GM06990 (cell line): Measurements from ENCODE around the gene BLOC1S1.

ENCODE experiments used
- DNase-seq: peaks from one replicate; pipeline ENCODE4 v3.0.0-alpha.2; 2011; ENCODE audit not compliant: insufficient read length; ENCODE audit errors: extremely low read depth
- H3K27me3 ChIP-seq: replicated peaks from 2 replicates; pipeline ENCODE4 v1.6.0; 2011; ENCODE audit warnings: low read length; ENCODE audit not compliant: control insufficient read depth, insufficient read depth
- H3K36me3 ChIP-seq: 2 replicates; pipeline ENCODE4 v1.5.1; 2011; ENCODE audit warnings: low read length; ENCODE audit not compliant: control insufficient read depth, insufficient read depth
- H3K4me3 ChIP-seq: replicated peaks from 2 replicates; pipeline ENCODE4 v1.5.1; 2011; ENCODE audit warnings: low read depth, mild to moderate bottlenecking, control low read depth, low read length
- CTCF ChIP-seq: IDR thresholded peaks from 2 replicates; pipeline ENCODE4 v1.5.1; 2011; ENCODE audit warnings: low read length, control low read depth, mild to moderate bottlenecking, inconsistent platforms; ENCODE audit not compliant: insufficient read depth, poor library complexity, severe bottlenecking

Gene BLOC1S1

GRCh38 chr12:55703901-55704761 is 11.7 kb upstream of the BLOC1S1 start:
- no peaks in the 10 kb centered on the region for H3K36me3 ChIP-seq
- H3K4me3 ChIP-seq: no peak overlapping the region
- no peak for DNase-seq
- peaks cover 2% of the 10 kb centered on the region for H3K27me3 ChIP-seq
- TF ChIP-seq CTCF: no peak

GRCh38 chr12:55704824-55705718 is 10.8 kb upstream of the BLOC1S1 start:
- no peak overlapping the region for H3K4me3 ChIP-seq
- no peaks in the 10 kb centered on the region for H3K36me3 ChIP-seq
- H3K27me3 ChIP-seq: peaks cover 2% of the 10 kb centered on the region
- TF ChIP-seq CTCF: no peak
- no peak for DNase-seq

GRCh38 chr12:55705782-55706402 is 10.0 kb upstream of the BLOC1S1 start:
- Histone ChIP-seq H3K4me3 (no peak overlapping the region), H3K27me3 (peaks cover 2% of the 10 kb centered on the region), H3K36me3 (no peaks in the 10 kb centered on the region)
- DNase-seq: no peak
- TF ChIP-seq CTCF: peak; percentile 65

GRCh38 chr12:55706568-55707218 is 9.2 kb upstream of the BLOC1S1 start:
- Histone ChIP-seq H3K36me3 (no peaks in the 10 kb centered on the region), H3K4me3 (no peak overlapping the region), H3K27me3 (peaks cover 2% of the 10 kb centered on the region)
- DNase-seq: no peak
- no peak for TF ChIP-seq CTCF

- Histone ChIP-seq H3K27me3 (peaks cover 2% of the 10 kb centered on the region), H3K4me3 (peak overlapping the region; percentile 59; the same call in 1 of the 2 replicates), H3K36me3 (no peaks in the 10 kb centered on the region)
- no peak for TF ChIP-seq CTCF
- DNase-seq: no peak
These were observed 8.6 kb upstream of the BLOC1S1 start for GRCh38 chr12:55707219-55707671.
